GM04504 (cell line): ENCODE data around the gene LHFPL2.

ENCODE experiments used
- DNase-seq: peaks from one replicate; pipeline ENCODE4 v3.0.0-alpha.2; 2012; ENCODE audit warnings: low read depth

Gene LHFPL2

DNA sequence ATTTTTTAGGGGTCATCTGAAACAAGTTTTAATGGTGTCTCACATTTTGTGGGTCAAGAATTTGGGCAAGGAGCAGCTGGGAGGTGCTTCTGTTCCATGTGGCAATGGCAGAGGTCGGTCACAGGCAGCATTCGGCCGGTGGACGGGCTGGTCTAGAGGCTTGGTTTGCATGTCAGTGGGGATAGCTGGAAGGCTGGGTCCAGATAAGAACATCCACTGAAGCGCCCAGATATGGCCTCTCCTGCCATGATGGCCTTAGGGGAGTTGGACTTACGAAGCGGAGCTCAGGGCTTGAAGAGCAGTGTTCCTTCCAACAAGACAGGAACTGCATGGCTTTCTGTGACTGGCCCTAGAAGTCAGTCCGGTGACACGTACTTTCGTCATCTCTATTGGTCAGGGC, 30.3 kb downstream of the LHFPL2 start:
- no peak for DNase-seq

DNA sequence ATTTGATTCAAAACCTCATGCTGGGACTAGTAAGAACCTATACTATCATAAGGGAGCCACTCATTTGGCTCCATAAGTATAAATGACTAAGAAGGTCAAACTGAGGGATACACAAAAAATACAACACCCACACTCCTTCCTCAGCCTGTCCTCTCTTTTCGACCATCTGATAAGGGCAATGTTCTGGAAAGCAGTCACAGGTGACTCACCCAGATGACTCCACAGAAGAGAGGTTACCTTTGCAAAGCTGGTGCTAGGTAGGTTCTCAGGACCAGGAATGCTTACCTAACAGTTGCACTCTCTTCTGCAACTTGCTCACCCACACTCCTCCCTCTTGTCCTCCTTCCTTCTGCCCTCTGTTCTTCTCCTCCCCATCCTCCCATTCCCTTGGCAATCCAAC, 32.9 kb downstream of the LHFPL2 start:
- no peak for DNase-seq

DNA sequence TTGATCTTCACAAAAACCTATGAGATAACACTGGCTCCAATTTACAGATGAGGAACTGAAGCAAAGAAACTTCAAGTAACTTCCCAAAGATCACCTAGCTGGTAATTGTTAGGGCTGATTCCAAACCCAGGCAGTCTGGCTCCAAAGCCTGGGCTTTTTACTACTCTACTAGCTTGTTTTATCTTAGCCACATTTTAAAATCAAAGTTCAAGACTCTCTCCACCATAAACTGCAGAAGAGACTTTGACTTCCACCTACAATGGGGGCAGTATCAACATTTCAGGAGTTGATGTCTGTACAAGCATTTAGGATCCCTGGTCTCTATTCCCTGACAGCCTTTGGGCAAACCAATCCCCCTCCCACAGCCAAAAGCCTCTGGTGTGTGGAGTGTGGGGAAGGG, 33.8 kb downstream of the LHFPL2 start:
- DNase-seq: no peak

DNA sequence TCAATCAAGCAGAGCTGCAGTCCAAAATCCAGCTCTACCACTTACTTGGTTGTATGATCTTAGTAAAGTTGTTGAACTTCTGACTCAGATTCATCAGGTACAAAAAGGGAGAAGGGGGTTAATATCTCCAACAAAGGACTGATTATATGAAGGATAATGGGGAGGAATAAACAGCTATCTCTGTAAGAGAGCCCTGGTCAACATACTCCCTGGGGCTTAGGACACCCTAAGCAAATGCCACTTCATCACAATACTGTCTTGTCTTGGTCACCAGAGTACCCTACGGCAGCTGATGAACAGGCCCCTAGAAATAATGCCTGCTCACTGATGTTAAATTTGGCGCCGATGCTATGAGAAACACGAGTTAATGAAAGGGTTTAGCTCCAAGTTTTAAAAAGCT, 34.8 kb downstream of the LHFPL2 start:
- no peak for DNase-seq

DNA sequence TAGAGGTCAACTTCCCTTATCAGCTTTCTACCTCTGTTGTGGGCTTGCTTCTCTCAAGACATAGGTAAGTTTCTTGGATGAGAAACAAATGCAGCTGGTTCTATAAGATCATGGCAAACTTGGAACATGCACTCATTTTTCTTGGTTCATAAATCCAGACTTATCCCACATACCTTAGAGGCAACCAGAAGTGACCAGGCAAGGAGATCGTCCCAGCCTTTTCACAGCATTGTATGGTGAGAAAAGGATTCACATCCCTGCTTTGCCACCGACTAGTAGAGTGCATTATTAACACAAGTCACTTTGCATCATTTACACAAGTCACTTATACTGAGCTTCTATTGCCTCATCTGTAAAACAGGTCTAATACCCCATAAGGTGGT, 35.4 kb downstream of the LHFPL2 start:
- DNase-seq: no peak

DNA sequence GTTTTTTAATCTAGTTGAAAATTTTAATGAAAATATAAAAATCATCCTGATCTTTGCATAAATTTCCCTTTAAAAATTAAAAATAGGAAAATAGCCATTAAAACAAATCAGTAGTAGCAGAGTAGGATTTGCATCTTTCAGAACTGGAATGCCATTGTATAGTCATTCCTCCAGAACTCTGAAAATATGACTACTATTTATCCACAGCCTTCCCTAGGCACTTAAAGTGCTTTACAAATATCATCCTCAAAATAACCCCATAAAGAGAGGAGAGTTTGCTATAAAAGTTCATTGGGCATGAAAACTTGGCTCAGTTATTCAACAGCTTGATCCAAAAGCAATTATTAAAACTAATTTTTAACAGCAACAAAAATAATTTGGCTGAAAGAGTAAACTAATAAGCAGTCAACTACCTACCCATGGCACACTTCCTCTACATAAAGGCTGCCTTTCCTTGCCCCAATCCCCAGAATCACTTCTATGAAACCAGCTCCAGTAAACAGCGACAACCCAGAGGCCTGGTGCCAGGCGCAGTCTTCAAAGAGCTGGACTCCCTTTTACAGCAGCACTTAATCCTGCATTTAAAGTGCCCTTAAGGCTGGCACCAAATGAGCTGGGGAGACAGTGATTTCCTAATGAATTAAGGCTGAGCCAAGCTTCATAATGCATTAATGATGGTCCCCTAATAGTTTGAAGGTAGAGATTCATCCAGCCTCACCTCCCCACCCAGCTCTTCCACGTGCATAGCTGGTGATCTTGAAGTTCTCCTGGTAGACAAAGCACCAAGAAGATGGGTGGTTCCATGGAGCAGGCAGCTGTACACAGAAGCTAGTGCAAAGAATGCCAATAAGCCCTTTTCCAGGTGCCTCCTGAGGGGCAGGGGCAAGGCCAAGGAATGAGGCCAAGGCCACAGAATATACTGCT, 36.1 kb downstream of the LHFPL2 start:
- DNase-seq: no peak

DNA sequence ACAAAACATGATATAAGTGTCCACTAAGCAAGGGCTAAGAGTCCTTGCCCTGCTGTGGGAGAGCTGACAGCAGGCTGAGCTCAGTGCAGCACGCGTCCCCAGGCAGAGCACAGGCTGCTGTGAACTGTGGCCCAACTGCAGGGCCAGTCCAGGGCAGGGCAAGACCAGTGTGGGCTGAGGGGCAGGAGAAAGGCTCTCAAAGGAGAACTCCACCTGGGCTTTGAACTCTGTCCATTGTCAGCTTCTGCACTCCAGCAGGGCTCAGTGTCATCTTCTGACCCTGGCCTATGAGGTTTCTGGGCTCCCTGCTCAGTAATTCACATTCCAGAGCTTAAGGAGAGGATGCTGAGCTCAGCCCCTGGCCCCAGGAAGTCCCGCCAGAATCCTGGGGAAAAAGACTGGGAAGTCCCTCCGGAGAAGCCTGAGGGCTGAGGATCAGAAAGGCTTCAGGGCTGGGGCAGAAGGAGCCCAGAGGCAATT, 37.4 kb downstream of the LHFPL2 start:
- no peak for DNase-seq

DNA sequence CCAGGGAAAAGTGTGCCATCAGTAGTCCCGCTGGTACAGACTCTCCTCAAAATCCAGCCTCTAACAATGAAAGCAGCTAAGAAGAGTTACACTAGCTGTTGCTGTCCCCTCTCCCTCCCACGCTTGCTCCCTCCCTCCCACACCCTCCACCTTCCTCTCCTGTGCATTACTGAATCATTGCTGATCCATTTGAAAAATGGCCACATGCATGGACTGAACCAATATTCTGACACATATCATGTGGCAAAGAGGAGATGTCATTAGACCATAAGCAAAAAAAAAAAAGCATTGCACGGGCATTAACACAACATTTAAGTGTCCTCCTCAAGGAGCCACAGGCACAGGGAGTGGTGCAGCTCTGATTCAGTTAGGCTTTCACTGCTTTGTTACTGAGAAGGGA, 37.9 kb downstream of the LHFPL2 start:
- DNase-seq: no peak

DNA sequence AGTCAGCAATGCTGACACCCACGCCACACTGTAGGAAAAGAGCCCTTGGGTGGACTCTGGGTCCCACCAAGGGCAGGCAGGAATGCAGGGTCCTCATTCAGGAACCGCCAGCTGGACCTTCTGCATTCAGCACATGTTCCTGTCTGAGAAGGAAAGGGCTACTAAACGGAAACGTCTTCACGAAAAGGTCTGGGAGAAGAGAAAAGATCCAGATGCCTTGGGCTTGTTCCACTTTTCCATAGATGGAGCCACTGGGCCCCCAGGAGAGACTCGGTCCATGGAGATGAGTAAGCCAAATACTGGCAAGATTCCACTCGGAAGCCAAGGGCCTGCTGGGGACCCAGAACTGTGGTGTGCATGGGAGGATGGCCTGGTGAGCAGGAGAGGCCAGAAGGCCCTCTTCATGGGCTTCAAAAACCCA, 38.4 kb downstream of the LHFPL2 start:
- DNase-seq: peak; percentile 86

DNA sequence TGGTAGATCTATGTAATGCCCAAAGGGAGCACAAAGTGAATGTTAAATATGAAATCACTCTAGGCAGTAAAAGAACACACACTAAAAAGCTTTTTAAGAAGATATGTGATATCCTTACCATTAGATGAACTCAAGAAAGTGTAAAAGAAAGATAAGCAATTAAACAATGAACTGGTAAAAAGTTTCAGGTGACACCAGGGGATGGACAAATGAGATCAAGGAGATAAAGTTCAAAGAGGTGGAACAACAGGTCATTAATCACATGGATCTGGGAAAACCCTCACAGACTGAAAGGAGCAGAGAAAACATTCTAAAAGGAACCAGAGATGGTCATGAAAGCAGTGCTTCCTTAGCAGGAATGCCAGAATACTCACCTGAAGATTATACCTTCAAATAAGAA, 40.7 kb downstream of the LHFPL2 start:
- no peak for DNase-seq

DNA sequence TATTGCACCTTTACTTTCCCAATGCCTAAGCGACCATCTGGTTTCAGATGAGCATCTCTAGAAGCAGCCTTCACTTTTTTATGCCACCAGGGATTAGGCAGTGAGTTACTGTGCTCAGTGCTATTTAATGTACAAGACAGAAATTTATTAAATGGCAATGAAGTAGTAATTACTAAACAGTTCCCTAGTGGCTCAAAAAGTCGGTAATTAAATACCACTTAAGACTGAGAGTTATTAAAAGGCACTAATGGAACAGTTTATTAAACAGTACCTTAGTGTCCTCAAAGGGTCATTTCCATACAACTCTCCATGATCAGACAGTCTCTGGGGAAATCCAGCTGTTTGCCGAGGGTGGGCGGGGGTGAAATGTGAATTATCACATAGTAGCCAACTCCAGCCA, 42.3 kb downstream of the LHFPL2 start:
- no peak for DNase-seq

DNA sequence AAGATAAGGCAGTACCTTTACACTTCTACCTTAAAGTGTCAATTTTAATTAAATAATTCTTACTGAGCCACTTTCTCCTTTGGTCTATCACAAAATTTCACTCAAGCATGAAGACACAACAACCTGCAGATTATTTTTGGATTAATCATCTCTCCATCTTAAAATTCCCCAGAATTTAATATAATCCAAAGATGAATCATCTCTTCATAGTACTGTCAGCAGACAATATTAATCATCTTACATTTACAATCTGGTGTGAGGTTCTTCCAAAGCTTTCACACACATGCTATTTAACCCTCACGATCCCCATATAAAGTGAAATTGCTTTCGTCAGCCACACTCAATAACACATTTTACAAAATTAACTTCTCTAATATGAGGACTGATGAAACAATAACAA, 43.0 kb downstream of the LHFPL2 start:
- no peak for DNase-seq

DNA sequence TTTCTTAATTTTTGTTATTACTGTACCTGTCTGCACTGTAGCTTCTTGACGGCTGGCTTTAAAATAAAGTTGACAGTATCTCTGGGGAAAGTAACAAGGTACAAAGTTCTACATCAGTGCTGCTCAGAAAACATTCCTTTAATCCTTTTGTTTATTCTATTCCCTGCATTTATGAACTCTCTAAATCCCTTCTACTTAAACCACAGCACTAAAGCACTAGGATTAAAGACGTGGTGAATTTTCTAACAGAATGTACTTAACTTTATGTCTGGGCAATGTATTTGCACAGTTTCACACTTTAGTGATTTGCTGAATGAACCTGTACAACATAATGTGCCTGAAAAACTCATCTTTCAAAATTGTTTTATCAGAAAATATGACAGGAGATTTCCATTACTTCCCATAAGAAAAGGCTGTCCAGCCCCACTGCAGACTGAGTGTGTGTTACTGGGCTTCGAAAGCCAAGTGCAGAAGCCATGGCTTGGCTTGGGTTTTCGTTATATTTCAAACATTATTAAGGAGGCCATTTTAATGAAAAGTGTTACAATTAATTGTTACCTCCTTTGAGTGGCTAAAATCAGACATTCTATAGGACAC, 43.8 kb downstream of the LHFPL2 start:
- DNase-seq: no peak

DNA sequence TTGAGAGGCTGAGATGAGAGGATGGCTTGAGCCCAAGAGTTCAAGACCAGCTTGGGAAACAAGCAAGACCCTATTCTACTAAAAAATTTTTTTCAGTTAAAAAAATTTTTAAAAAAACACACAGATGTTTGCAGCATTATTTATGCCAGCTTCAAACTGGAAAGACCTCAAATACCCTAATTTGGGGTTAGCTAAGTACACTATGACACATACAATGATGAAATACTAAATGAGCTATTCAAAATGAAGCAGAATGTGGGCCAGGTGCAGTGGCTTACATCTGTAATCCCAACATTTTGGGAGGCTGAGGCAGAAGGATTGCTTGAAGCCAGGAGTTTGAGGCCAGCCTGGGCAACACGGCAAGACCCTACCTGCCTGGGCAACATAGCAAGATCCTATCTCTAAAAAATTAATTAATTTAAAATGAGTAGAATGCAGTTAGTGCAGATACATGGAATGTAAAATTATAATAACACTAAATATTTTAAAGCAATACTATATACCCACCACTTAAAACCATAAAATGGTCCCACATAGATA, 44.9 kb downstream of the LHFPL2 start:
- DNase-seq: no peak

DNA sequence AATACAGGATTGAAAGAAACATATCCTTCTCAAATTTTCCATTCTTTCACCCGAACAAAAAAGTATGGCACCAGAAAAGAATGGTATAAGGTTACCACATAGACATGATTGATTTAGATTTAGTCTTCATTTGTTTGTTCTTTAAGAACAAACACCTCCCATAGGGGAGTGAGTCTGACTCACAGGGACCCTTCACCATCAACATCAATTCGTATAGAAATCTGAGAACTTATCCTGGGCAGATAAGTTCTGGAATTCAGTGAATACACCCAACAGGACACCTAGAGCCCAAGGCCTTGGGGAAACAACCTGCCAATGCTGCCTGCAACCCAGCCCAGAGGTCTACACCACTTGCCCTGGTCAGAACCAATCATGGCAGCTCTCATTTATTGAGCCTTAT, 46.2 kb downstream of the LHFPL2 start:
- no peak for DNase-seq

DNA sequence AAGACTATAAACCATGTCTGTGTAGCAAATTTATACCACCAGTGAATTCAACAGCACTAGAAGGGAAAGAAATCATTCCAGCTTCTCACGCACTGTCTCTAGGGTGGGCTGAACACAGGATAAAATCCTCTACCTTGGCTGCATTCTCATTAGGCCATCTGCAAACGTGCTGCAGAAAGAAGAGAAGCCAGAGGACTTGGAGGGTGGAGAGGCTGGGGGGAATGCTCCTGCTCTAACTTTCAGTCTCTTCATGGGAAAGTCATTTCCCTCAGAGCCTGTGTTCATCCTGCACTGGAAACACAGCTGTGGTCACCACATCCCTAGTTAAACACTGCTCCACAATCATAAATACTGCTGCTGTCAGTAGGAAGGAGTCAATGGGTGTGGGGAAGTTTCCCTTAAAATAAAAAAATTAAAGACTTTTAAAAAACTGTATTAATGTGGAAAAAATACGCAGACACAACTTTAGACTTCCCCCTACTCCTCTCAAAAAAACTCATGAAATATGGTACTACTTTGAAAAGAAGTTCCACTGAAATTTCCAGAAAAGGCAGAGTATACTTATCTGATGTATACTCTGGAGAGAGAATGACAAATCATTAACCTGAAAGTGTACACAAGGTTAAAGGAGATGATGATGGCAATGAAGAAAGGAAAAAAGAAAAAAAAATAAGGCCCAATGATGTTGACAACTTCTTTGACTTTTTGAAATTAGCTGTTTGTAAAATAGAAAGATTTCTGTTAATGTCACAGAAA, 46.8 kb downstream of the LHFPL2 start:
- DNase-seq: peak; percentile 54

DNA sequence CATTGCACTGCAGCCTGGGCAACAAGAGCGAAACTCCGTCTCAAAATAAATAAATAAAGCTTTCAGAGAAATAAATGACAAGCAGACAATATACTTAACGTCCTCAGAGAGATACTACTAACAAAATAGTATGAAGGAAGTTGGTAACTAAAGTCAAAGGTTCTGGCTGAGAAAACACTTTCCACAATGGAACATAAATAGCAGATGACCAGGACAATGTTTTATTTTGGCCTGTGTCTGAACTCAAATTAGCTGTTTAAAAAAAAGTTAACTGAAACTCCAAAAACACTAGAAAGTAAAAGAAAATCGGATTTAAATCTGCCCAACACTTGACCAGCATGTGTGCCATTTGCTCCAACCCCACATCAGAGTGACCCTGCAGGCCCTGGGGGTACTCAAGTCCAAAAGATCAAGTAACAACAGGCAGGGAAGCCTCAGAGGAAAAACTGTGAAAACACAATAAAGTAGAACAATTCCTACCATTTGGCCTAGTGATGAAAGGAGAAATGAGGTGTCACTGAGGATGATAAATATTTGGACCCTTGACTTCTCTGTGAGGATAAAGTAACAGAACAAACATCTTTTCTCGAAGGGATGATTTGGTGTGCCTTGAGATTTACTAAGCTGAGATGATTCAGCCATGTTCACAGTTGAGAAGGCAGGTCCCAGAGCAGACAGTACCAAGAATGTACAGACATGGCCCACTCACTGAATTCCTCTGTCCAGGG, 47.7 kb downstream of the LHFPL2 start:
- DNase-seq: no peak

DNA sequence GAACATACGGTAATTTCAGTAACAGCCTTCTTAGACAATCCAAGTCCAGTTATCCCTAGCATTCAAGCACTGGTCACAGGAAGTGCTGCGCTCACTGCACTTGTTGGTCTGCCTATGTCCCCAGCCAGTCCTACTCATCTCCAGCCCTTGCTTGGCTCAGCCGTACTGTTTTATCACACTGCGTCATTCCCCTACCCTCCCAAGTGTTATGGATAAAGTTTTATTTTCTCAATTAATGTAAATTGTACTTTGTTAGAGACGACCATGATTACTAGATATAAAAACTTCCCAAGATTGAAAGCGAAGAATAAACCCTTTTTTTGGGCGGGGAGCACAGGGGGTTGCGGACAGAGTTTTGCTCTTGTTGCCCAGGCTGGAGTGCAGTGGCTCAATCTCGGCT, 49.6 kb downstream of the LHFPL2 start:
- no peak for DNase-seq

DNA sequence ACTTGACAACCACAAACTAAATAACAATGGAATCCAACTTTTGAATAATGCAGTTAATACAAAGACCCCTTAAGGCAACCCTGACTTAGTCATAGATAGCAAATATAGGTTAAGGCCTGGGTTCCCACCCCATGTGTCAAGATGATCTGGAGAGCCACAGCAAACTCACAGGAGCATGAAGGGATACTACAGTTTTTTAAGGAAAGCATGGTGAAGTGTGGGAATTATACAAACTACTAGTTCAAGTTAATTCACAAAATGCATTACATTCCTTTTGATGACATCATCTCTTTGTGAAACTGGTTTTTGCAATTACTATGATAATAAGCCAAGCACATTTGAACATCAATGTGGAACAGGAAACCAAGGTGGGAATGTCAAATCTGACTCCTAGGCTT, 50.6 kb downstream of the LHFPL2 start:
- DNase-seq: peak; percentile 42

DNA sequence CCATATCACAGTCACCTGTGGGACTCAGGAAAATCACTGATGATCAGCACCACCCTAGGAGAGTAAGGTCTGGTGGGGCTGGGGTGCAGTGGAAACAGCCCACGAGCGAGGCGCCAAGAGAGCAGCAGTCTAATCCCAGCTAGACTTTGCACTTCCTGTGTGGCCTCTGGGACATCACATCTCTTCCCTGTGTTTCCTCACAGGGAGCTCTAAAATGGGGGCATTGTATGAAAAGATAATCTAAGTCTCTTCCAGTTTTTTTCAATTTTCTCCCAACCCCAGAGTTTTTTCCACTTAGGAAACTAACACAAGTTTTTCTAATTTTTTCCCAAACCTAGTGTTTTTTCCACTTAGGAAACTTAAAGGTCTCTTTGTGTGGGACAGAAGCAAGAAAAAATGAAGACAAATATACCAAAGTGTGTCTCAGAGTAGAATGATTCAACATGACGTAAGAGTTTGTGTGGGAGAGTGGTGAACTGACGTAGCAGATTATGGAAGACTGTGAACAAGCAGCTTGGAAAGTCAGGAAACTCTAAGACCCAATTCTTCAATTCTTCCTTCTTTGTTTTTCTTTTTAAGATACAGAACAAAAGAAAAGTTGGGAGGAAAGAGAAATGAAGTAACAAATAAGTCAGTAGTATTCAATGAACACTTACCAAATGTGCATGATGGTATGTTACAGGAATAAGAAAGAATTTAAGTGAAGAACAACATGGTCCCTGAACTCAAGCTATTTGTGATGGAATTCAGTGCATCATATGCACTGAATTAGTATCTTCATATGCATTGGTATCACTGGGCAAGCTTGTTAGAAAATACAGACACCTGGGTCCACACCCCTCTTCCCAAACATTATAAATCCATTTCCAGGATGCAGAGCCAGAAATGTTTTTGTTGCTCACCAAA, 51.3 kb downstream of the LHFPL2 start:
- no peak for DNase-seq

DNA sequence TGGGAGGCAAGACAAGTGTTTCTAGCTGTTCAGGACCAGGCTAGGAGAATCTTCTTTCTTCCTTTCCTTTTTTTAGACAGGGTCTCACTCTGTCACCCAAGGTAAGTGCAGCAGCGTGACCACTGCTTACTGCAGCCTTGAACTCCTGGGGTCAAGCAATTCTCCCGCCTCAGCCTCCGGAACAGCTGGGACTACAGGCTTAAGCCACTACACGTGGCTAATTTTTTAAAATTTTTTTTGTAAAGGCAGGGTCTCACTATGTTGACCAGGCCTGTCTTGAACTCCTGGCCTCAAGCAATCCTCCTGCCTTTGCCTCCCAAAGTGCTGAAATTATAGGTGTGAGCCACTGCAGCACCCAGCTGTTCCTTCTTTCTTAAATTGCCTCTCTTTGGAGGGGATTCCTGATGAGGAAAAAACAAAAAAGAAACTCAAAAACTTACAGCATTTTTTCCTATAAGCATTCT, 53.1 kb downstream of the LHFPL2 start:
- no peak for DNase-seq
